Renal cortex interstitium (tissue), 11 donors: Measurements from ENCODE around the gene IGSF22. TPM values are rescaled to one million over a fixed set of nuclear protein-coding genes. Genes with fewer than 3 reads are reported as not detected.

ENCODE experiments used
- DNase-seq, 11 donors: peaks; one replicate each; pipeline ENCODE4 v3.0.0-alpha.2; 2013; ENCODE audit warnings: low read depth in 9 of 11, low spot score in 4 of 11; ENCODE audit errors: extremely low read depth in 1 of 11
- polyA plus RNA-seq, 3 donors: library from polyadenylated mRNA; unstranded; fragments of 120-200 nt; gene quantifications; one replicate each; pipeline ENCODE4 v1.2.1, GENCODE V29; 2013; ENCODE audit not compliant: insufficient read length in 3 of 3

The IGSF22 gene
- polyA plus RNA-seq, 3 donors, result 2.1 to 3.6 (median 2.3) TPM

GRCh38 chr11:18657673-18658072 lies 68.3 kb downstream of the IGSF22 start:
- DNase-seq, result no peak

Other genes starting within 250 kb of the IGSF22 start
- gene TSG101, start 199.2 kb downstream of the IGSF22 start, polyA plus RNA-seq, result 100 to 1,000 TPM; 130 to 170 (median 153) TPM
- gene UEVLD, start 137.5 kb downstream of the IGSF22 start, polyA plus RNA-seq, result 10 to 100 TPM; 16.5 to 22.1 (median 21.5) TPM
- gene MISFA, start 126.4 kb downstream of the IGSF22 start, polyA plus RNA-seq, result 10 to 100 TPM in 1 of 3 donors, 1 to 10 TPM in 2; 7.5 to 14.6 (median 7.5) TPM
- gene SPTY2D1, start 91.8 kb downstream of the IGSF22 start, polyA plus RNA-seq, result 10 to 100 TPM; 25.0 to 30.4 (median 28.3) TPM
- 1 to 10 TPM; 7.7 to 9.2 (median 8.5) TPM for gene TMEM86A, start 27.4 kb downstream of the IGSF22 start, polyA plus RNA-seq
- under 1 TPM; 0.47 to 0.98 (median 0.70) TPM for gene PTPN5, start 65.6 kb upstream of the IGSF22 start, polyA plus RNA-seq
- gene MRGPRX1, start 213.2 kb upstream of the IGSF22 start, polyA plus RNA-seq, result not detected